Left ventricle myocardium superior (tissue), 1 donor: ENCODE measurements around the gene MAPKAPK2. TPM values are rescaled to one million over a fixed set of nuclear protein-coding genes. Genes with fewer than 3 reads are reported as not detected.

ENCODE experiments used
- ATAC-seq: fragments of 200-7000 bp; cut with Tn5 transposase; one replicate; pipeline ENCODE4 v1.9.1; 2020; ENCODE audit warnings: mild to moderate bottlenecking, moderate library complexity
- DNase-seq: peaks from one replicate; pipeline ENCODE4 v3.0.0-alpha.2; 2020
- intact Hi-C: fragments of 100-400 bp; cut with micrococcal nuclease; formaldehyde crosslinking; loops from one replicate; pipeline ENCODE4 v1.11.0; 2022
- total RNA-seq: library from RNA; stranded (reverse); fragmentation: NEBNext Ultra II Directional; extraction: Animal tissue kit (Norgen Biotek cat#: 25700); gene quantifications from one replicate; pipeline ENCODE4 v1.2.1, GENCODE V29; 2021
- donor health status: DM: no; HTN: yes; CAD: no; lungs with severe emphysema.

MAPKAPK2 gene
- total RNA-seq, 1 donor from 2014 or later, result 228 TPM

- no peak for DNase-seq
- intact Hi-C loops, result no loop called here
- no peak for ATAC-seq
These were observed 6.2 kb upstream of the MAPKAPK2 start for GRCh38 chr1:206678490-206678889.

GRCh38 chr1:206679738-206680211 is 4.9 kb upstream of the MAPKAPK2 start:
- DNase-seq (no peak), ATAC-seq (no peak)
- intact Hi-C loops, result no loop called here

- no peak for ATAC-seq
- intact Hi-C loops, result no loop called here
These were observed 4.4 kb upstream of the MAPKAPK2 start for GRCh38 chr1:206680279-206680678.

GRCh38 chr1:206681359-206681758 is 3.3 kb upstream of the MAPKAPK2 start:
- intact Hi-C loops, result no loop called here
- DNase-seq (no peak), ATAC-seq (no peak)

More at GRCh38 chr1:206680279-206680678, 4.4 kb upstream of the MAPKAPK2 start:
- DNase-seq, result no peak

GRCh38 chr1:206682111-206682510 is 2.6 kb upstream of the MAPKAPK2 start:
- no peak for ATAC-seq
- intact Hi-C loops, result no loop called here
- DNase-seq, result no peak

- intact Hi-C loops, result no loop called here
- no peak for ATAC-seq
- DNase-seq, result no peak
These were observed 1.4 kb upstream of the MAPKAPK2 start for GRCh38 chr1:206683313-206683712.

- no peak for DNase-seq
- ATAC-seq, result no peak
- intact Hi-C loops, result no loop called here
These were observed 702 bp upstream of the MAPKAPK2 start for GRCh38 chr1:206684003-206684402.

GRCh38 chr1:206685334-206685768 is 646 bp downstream of the MAPKAPK2 start:
- peak; percentile 37 for ATAC-seq
- DNase-seq, result peak; percentile 60
- intact Hi-C loops, result no loop called here

GRCh38 chr1:206685769-206686477 is 1.2 kb downstream of the MAPKAPK2 start:
- intact Hi-C loops, result no loop called here
- DNase-seq (peak; percentile 80), ATAC-seq (peak; percentile 61)

GRCh38 chr1:206686478-206687249 is 2.0 kb downstream of the MAPKAPK2 start:
- ATAC-seq (no peak), DNase-seq (no peak)
- intact Hi-C loops, result no loop called here

GRCh38 chr1:206687251-206687914 is 2.7 kb downstream of the MAPKAPK2 start:
- ATAC-seq (no peak), DNase-seq (no peak)
- intact Hi-C loops, result no loop called here

- intact Hi-C loops, result no loop called here
- ATAC-seq (no peak), DNase-seq (no peak)
These were observed 3.3 kb downstream of the MAPKAPK2 start for GRCh38 chr1:206687915-206688442.

- ATAC-seq (peak; percentile 40), DNase-seq (peak; percentile 81)
- intact Hi-C loops, result no loop called here
These were observed 5.8 kb downstream of the MAPKAPK2 start for GRCh38 chr1:206690516-206690915.

- peak; percentile 26 for ATAC-seq
- DNase-seq, result peak; percentile 64
- intact Hi-C loops, result no loop called here
These were observed 6.9 kb downstream of the MAPKAPK2 start for GRCh38 chr1:206691604-206692003.

- ATAC-seq, result peak; percentile 83
- intact Hi-C loops, result no loop called here
- DNase-seq, result peak; percentile 94
These were observed 8.3 kb downstream of the MAPKAPK2 start for GRCh38 chr1:206693029-206693428.

- ATAC-seq (peak; percentile 54), DNase-seq (peak; percentile 48)
- intact Hi-C loops, result no loop called here
These were observed 8.9 kb downstream of the MAPKAPK2 start for GRCh38 chr1:206693592-206693991.

- intact Hi-C loops, result no loop called here
- ATAC-seq (no peak), DNase-seq (no peak)
These were observed 9.7 kb downstream of the MAPKAPK2 start for GRCh38 chr1:206694171-206695124.

GRCh38 chr1:206695733-206696132 is 11.0 kb downstream of the MAPKAPK2 start:
- ATAC-seq (no peak), DNase-seq (no peak)
- intact Hi-C loops, result no loop called here
